HG02678 (cell line): ENCODE results near the gene ZNF17.
A peak's percentile ranks its signal among the peaks of the same experiment; 100 is the strongest.

ENCODE experiments used
- ATAC-seq: cut with Tn5 transposase; IDR thresholded peaks from one replicate; pipeline ENCODE4 v1.9.1; 2021; ENCODE audit warnings: mild to moderate bottlenecking, moderate library complexity; ENCODE audit not compliant: unreplicated experiment

Gene ZNF17

GRCh38 chr19:57421037-57421436 is 10.1 kb downstream of the ZNF17 start:
- ATAC-seq: no peak

DNA sequence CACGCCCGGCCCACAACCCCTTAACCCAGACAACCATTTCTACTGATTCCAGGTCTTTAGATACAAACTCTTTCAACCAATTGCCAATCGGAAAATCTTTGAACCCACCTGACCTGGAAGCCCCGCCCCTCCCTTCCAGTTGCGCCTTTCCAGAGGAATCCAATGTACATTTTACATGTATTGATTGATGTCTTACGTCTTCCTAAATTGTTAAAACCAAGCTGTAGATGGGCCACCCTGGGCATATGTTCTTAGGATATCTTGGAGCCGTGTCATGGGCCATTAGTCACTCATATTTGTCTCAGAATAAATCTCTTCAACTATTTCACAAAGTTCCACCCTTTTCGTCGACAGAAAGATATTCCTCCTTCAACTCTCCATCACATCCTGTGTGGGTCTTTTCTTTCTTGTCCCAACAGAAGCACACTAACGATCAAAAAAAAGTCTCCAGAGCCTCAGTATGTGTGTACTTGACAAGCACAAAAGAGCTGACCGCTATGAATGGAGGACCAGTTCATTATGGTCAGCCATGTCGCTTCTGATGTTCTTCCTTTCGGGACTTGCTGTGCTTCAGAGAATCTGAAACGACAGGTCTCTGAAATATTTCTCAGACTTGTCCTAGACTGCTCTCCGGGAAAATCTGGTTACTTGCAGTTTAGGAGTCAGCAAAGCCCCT is 23.6 kb downstream of the ZNF17 start:
- no peak for ATAC-seq

GRCh38 chr19:57435062-57435978 is 24.4 kb downstream of the ZNF17 start, which contains the start of gene ZNF749:
ZNF749 (plus strand) TSS chr19:57435325; CDS start chr19:57435579, 254 bp downstream.
- ATAC-seq: peak; percentile 98

- ATAC-seq: no peak
These were observed 25.5 kb downstream of the ZNF17 start for GRCh38 chr19:57436417-57436816.

- ATAC-seq: no peak
These were observed 27.0 kb downstream of the ZNF17 start for GRCh38 chr19:57437931-57438330.

- ATAC-seq: no peak
These were observed 28.0 kb downstream of the ZNF17 start for GRCh38 chr19:57438925-57439324.

DNA sequence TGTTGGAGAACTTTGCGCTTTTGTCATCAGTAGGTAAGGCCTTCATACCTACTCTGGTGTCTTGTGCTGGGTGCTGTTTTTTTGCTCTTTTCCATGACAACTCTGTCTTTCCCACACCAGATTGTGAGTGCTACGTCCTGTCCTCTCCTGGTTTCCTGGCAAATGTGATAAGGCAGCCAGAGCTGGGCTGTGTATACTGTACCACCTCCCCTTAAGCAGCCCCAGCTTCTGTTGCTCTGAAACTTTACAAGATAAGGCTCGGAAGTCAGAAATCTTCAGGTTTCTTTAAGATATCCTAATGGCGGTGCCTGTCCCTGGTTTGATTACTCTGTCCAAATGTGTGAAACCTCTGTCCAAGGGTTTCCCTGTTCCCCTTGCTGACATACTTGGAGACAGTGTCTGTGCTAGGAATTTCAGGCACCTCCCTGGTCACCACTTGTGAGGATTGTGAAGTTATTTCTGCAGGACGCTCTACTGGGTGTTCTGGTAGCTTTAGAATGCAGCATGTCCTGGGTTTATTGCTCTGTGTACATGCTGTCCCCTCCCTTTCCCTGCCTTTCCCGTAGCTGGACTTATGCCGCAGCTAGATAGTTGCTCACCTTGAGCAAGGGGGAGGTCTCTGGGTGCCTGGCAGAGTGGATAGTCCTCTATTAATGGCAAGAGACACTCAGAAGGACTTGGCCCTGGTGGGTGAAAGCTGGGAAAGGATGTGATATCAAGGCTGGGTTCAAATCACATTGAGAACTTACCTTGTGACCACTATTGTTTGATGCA is 31.2 kb downstream of the ZNF17 start:
- ATAC-seq: no peak

GRCh38 chr19:57443121-57443696 is 32.2 kb downstream of the ZNF17 start:
- ATAC-seq: no peak

DNA sequence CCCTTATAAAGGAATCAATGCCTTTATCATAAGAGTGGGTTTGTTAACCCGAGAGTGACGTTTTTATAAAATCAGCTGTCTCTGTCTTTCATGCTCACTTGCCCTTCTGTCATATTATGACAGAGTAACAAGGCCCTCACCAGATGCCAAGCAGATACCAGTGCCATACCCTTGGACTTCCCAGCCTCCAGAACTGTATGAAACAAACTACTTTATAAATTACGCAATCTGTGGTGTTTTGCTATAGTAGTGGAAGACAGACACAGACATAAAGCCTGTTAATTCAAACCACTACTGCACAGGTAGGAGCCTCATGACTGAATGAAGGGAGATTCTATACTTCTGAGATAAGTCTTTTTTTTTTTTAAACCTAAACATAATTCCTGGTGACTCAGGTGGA is 41.3 kb downstream of the ZNF17 start:
- ATAC-seq: no peak

GRCh38 chr19:57465680-57466381 is 54.9 kb downstream of the ZNF17 start:
- ATAC-seq: no peak

DNA sequence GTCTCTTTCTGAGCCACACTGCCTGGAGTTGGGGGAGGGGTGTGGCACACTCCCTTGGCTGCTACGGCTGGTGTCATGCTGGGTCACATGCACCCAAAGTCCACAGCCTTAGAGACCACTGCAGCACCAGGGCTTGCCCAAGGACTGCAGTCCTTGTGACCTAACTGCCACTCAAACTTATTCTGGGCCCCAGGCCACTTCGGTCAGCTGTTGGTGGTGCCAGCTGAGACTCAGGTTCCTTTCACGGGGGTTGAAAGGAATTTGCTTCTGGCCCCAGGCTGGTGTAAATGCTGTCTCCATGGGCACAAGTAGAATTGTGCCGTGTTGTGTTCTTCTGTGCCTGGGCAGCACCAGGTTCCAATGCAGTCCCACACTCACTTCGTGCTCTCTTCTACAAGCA is 55.5 kb downstream of the ZNF17 start:
- no peak for ATAC-seq
